H1 (cell line): ENCODE results near the gene CCDC33. TPM values are rescaled to one million over a fixed set of nuclear protein-coding genes. Genes with fewer than 3 reads are reported as not detected.
A peak's percentile ranks its signal among the peaks of the same experiment; 100 is the strongest.

Source experiments
- ATF3 ChIP-seq: IDR thresholded peaks from 2 replicates; pipeline ENCODE4 v1.6.1; 2011; ENCODE audit warnings: low read depth, mild to moderate bottlenecking, low read length; ENCODE audit not compliant: insufficient read depth
- CBX5 ChIP-seq: fragments of 300-800, 300-1000 bp; sonication (generic); IDR thresholded peaks from 2 replicates; pipeline ENCODE4 v1.7.1; 2016; ENCODE audit warnings: antibody characterized with exemption, low read length, low read depth
- CHD2 ChIP-seq: IDR thresholded peaks from 2 replicates; pipeline ENCODE4 v1.6.1; 2012; ENCODE audit warnings: low read length, improper control_type of control experiment
- KDM1A ChIP-seq: fragments of 200-600, 300-600 bp; sonication (generic); IDR thresholded peaks from 2 replicates; pipeline ENCODE4 v1.7.1; 2016; ENCODE audit warnings: mild to moderate bottlenecking, low read length, borderline replicate concordance
- NRF1 ChIP-seq: IDR thresholded peaks from 2 replicates; pipeline ENCODE4 v1.6.1; 2011; ENCODE audit warnings: mild to moderate bottlenecking, low read depth, low read length, improper control_type of control experiment
- RAD21 ChIP-seq, 2 experiments: IDR thresholded peaks in 1 of 2; conservative IDR thresholded peaks in 1 of 2; 2 replicates each; pipeline ENCODE4 v1.6.1; 2011; ENCODE audit warnings: low read depth in 2 of 2, low read length in 2 of 2, improper control_type of control experiment in 1 of 2, inconsistent platforms in 1 of 2, mild to moderate bottlenecking in 1 of 2, moderate library complexity in 1 of 2
- SIN3A ChIP-seq, 2 experiments: IDR thresholded peaks in 1 of 2; conservative IDR thresholded peaks in 1 of 2; 2 replicates each; pipeline ENCODE4 v1.6.1; 2011 to 2012; ENCODE audit warnings: low read length in 2 of 2, improper control_type of control experiment in 1 of 2, low read depth in 1 of 2, mild to moderate bottlenecking in 1 of 2
- SIRT6 ChIP-seq: IDR thresholded peaks from one replicate; pipeline ENCODE4 v1.7.1; 2012; ENCODE audit warnings: low read length, inconsistent platforms
- ZNF274 ChIP-seq: IDR thresholded peaks from 2 replicates; pipeline ENCODE4 v1.7.0; 2012; ENCODE audit warnings: low read length, borderline replicate concordance; ENCODE audit errors: extremely low read depth
- polyA plus RNA-seq, 7 experiments: library from polyadenylated mRNA; depleted of rRNA in 3 of 7; stranded (reverse) in 5 of 7; unstranded in 2 of 7; fragments of >200 nt in 5 of 7; fragments of 200-250 nt in 2 of 7; gene quantifications; 1 replicate in 5 of 7; 2 replicates in 1 of 7; 4 replicates in 1 of 7; pipeline versions ENCODE4 v1.2.1 to v1.2.3, GENCODE V29; 2011 to 2013; ENCODE audit warnings: missing spikeins in 2 of 7, mixed read lengths in 2 of 7
- total RNA-seq: library from RNA; stranded (reverse); fragmentation: NEBNext Ultra II Directional; extraction: Animal tissue kit (Norgen Biotek cat#: 25700); gene quantifications from 2 replicates; pipeline ENCODE4 v1.2.1, GENCODE V29; 2021

The CCDC33 gene
- total and polyA plus RNA-seq, 2 of the 8 experiments (the other 6 are each of a cell fraction or from before 2014, with no cell fraction given), result 2.0 to 2.7 TPM

GRCh38 chr15:74311734-74312444 is 75.8 kb downstream of the CCDC33 start (continued):
- 0 out of 4 replicates have a peak, but pooled peaks of 1 of the 2 experiments have one; percentile 32 for TF ChIP-seq SIN3A (conservative IDR thresholded peaks at IDR 0.05 in 1 of 2, IDR thresholded peaks at IDR 0.05 in 1 of 2; ENCODE audit: low read depth in 1 of 2, low read length in 2 of 2)
- TF ChIP-seq CHD2, result no peak
- TF ChIP-seq NRF1, result no peak
- TF ChIP-seq ZNF274, result no peak
- TF ChIP-seq SIRT6, result no peak
- TF ChIP-seq RAD21 (IDR thresholded peaks at IDR 0.05 in 1 of 2, conservative IDR thresholded peaks at IDR 0.05 in 1 of 2; ENCODE audit: low read depth in 2 of 2, low read length in 2 of 2), result peak; percentile 43 to 64
- no peak for TF ChIP-seq ATF3
- no peak for TF ChIP-seq CBX5
- TF ChIP-seq KDM1A, result 0 out of 2 replicates have a peak, but pooled peaks have one; percentile 12
